GM12878 (cell line): Measurements from ENCODE around the gene SPIRE1. TPM values are rescaled to one million over a fixed set of nuclear protein-coding genes. Genes with fewer than 3 reads are reported as not detected.

ENCODE experiments used
- ATAC-seq: fragments of 200-7000 bp; cut with Tn5 transposase; 3 replicates; pipeline ENCODE4 v1.9.1; 2020; ENCODE audit warnings: mild to moderate bottlenecking, moderate library complexity
- BruUV-seq: library from RNA; stranded (reverse); fragments of 400-500 nt; replicated peaks from 2 replicates; lab custom pipeline; 2021; lab: Mats Ljungman, UMichigan
- CTCF ChIA-PET: fragments of 300-600 bp; sonication (Branson Sonifier 250); formaldehyde crosslinking; extraction: SDS; loops from one replicate; lab custom pipeline; 2021; ENCODE audit warnings: inconsistent platforms; lab: Yijun Ruan, JAX
- POLR2A ChIA-PET: fragments of 350-600 bp; formaldehyde crosslinking; extraction: SDS; loops from one replicate; lab custom pipeline; 2021; ENCODE audit warnings: inconsistent platforms; lab: Charles Lee
- RAD21 ChIA-PET: fragments of 300-600 bp; sonication (Branson Sonifier 250); formaldehyde crosslinking; loops from one replicate; lab custom pipeline; 2023; ENCODE audit warnings: antibody characterized with exemption; ENCODE audit not compliant: unreplicated experiment; lab: Charles Lee
- SMC1A ChIA-PET: fragments of 300-600 bp; sonication (Branson Sonifier 250); formaldehyde crosslinking; loops from one replicate; lab custom pipeline; 2023; ENCODE audit not compliant: unreplicated experiment, uncharacterized antibody; lab: Charles Lee
- DNase-seq: peaks from one replicate; pipeline ENCODE4 v3.0.0-alpha.2; 2011; ENCODE audit warnings: low read depth, low spot score
- FAIRE-seq: peaks from 3 replicates; lab custom pipeline; 2011; peaks lifted over from hg19 to GRCh38; lab: Jason Lieb, UNC
- H2AFZ ChIP-seq: 2 replicates; pipeline ENCODE4 v1.6.0; 2011; ENCODE audit warnings: low read depth, low read length, control low read depth; ENCODE audit not compliant: control insufficient read depth
- H3K27ac ChIP-seq: 2 replicates; pipeline ENCODE4 v1.5.1; 2011; ENCODE audit warnings: control low read depth; ENCODE audit not compliant: control insufficient read depth, insufficient read depth
- H3K27me3 ChIP-seq, 2 experiments: replicated peaks in 1 of 2; 2 replicates each; pipeline versions ENCODE4 v1.6.0 to v1.6.1; 2011; ENCODE audit warnings: low read length in 1 of 2; ENCODE audit not compliant: control insufficient read depth in 2 of 2, insufficient read depth in 2 of 2
- H3K36me3 ChIP-seq, 2 experiments: 2 replicates each; pipeline ENCODE4 v1.5.1; 2011; ENCODE audit warnings: low read length in 1 of 2; ENCODE audit not compliant: control insufficient read depth in 2 of 2, insufficient read depth in 2 of 2
- H3K4me1 ChIP-seq: 2 replicates; pipeline ENCODE4 v1.6.1; 2011; ENCODE audit warnings: mild to moderate bottlenecking, low read length, moderate library complexity, mixed read lengths; ENCODE audit not compliant: control insufficient read depth, insufficient read depth
- H3K4me2 ChIP-seq: 2 replicates; pipeline ENCODE4 v1.6.0; 2011; ENCODE audit warnings: control low read depth; ENCODE audit not compliant: control insufficient read depth, insufficient read depth
- H3K4me3 ChIP-seq: fragments of 200-600 bp; sonication (generic); 2 replicates; pipeline ENCODE4 v1.5.1; 2016
- H3K79me2 ChIP-seq: 2 replicates; pipeline ENCODE4 v1.6.0; 2011; ENCODE audit warnings: low read length; ENCODE audit not compliant: control insufficient read depth, insufficient read depth
- H3K9ac ChIP-seq: 2 replicates; pipeline ENCODE4 v1.8.0; 2011; ENCODE audit warnings: low read length, control low read depth, mixed read lengths; ENCODE audit not compliant: control insufficient read depth, insufficient read depth
- H3K9me3 ChIP-seq: replicated peaks from 3 replicates; pipeline ENCODE4 v1.5.1; 2011; ENCODE audit warnings: mild to moderate bottlenecking, low read length; ENCODE audit not compliant: control insufficient read depth, insufficient read depth
- H4K20me1 ChIP-seq: 2 replicates; pipeline ENCODE4 v1.6.0; 2011; ENCODE audit not compliant: control insufficient read depth, insufficient read depth
- ATF7 ChIP-seq: fragments of 450-650 bp; IDR thresholded peaks from 2 replicates; pipeline ENCODE4 v1.6.1; 2016; ENCODE audit warnings: low read depth, mild to moderate bottlenecking
- BACH1 ChIP-seq: fragments of 450-650 bp; IDR thresholded peaks from 2 replicates; pipeline ENCODE4 v1.6.1; 2017; ENCODE audit warnings: mild to moderate bottlenecking, borderline replicate concordance
- BHLHE40 ChIP-seq, 2 experiments: fragments of 450-650 bp in 1 of 2; IDR thresholded peaks; 2 replicates each; pipeline ENCODE4 v1.6.1; 2011 to 2017; ENCODE audit warnings: low read depth in 2 of 2, borderline replicate concordance in 1 of 2, improper control_type of control experiment in 1 of 2, low read length in 1 of 2, mild to moderate bottlenecking in 1 of 2
- CBX3 ChIP-seq: fragments of 200-600 bp; sonication (generic); IDR thresholded peaks from 2 replicates; pipeline ENCODE4 v1.6.1; 2016; ENCODE audit warnings: low read depth, borderline replicate concordance
- E2F4 ChIP-seq: IDR thresholded peaks from 2 replicates; pipeline ENCODE4 v1.6.1; 2012; ENCODE audit warnings: low read depth, low read length, improper control_type of control experiment
- EP300 ChIP-seq, 2 experiments: fragments of 150-350 bp in 1 of 2; IDR thresholded peaks; 2 replicates each; pipeline ENCODE4 v1.6.1; 2011 to 2012; ENCODE audit warnings: low read depth in 2 of 2, low read length in 2 of 2, borderline replicate concordance in 1 of 2, improper control_type of control experiment in 1 of 2, inconsistent platforms in 1 of 2; ENCODE audit not compliant: control insufficient read depth in 1 of 2
- IKZF2 ChIP-seq, 2 experiments: fragments of 450-650 bp; IDR thresholded peaks; 2 replicates each; pipeline ENCODE4 v1.6.1; 2017; ENCODE audit warnings: mild to moderate bottlenecking in 2 of 2, moderate library complexity in 2 of 2
- JUNB ChIP-seq: IDR thresholded peaks from 2 replicates; pipeline ENCODE4 v1.6.1; 2016; ENCODE audit warnings: antibody characterized with exemption, mild to moderate bottlenecking
- NR2F1 ChIP-seq: fragments of 450-650 bp; conservative IDR thresholded peaks from 2 replicates; pipeline ENCODE4 v1.6.1; 2017; ENCODE audit warnings: mild to moderate bottlenecking
- POLR2A ChIP-seq: IDR thresholded peaks from 2 replicates; pipeline ENCODE4 v1.6.1; 2011; ENCODE audit warnings: low read depth, mild to moderate bottlenecking, low read length
- RAD21 ChIP-seq: IDR thresholded peaks from 2 replicates; pipeline ENCODE4 v1.6.1; 2011; ENCODE audit warnings: mild to moderate bottlenecking, low read depth, low read length, moderate library complexity; ENCODE audit not compliant: insufficient read depth
- RCOR1 ChIP-seq: conservative IDR thresholded peaks from 2 replicates; pipeline ENCODE4 v1.6.1; 2012; ENCODE audit warnings: low read depth, low read length, improper control_type of control experiment
- RUNX3 ChIP-seq: IDR thresholded peaks from 2 replicates; pipeline ENCODE4 v1.6.1; 2012; ENCODE audit warnings: low read length, inconsistent platforms
- SMAD5 ChIP-seq: IDR thresholded peaks from 2 replicates; pipeline ENCODE4 v1.6.1; 2016; ENCODE audit warnings: antibody characterized with exemption, low read depth
- TBL1XR1 ChIP-seq: IDR thresholded peaks from 2 replicates; pipeline ENCODE4 v1.6.1; 2012; ENCODE audit warnings: low read depth, low read length, improper control_type of control experiment
- WGBS: methylation state at CpG from one replicate; pipeline ENCODE4 v1.1.6; 2016; ENCODE audit warnings: low lambda C conversion rate; ENCODE audit not compliant: insufficient replicate concordance, insufficient coverage; ENCODE audit errors: missing lambda C conversion rate; 5-methylcytosine and 5-hydroxymethylcytosine counted together
- in situ Hi-C: fragments of 300-500 bp; cut with MboI; formaldehyde crosslinking; loops from 9 replicates; pipeline ENCODE4 v1.14.3; 2018; ENCODE audit warnings: mixed read lengths
- intact Hi-C: fragments of 100-400 bp; cut with micrococcal nuclease; formaldehyde crosslinking; loops from one replicate; pipeline ENCODE4 v1.14.2; 2022; ENCODE audit not compliant: unreplicated experiment
- polyA plus RNA-seq, 11 experiments: library from polyadenylated mRNA; depleted of rRNA in 4 of 11; unstranded in 6 of 11; stranded (reverse) in 5 of 11; fragments of >200 nt; fragmentation: Nextera tagmentation in 4 of 11; fragmentation: Illumina TruSeq in 1 of 11; extraction: Ambion mirVana in 4 of 11; extraction: Trizol in 1 of 11; gene quantifications; 1 replicate in 1 of 11; 2 replicates in 10 of 11; pipeline versions ENCODE4 v1.2.1 to v1.2.3, GENCODE V29; 2011 to 2016; ENCODE audit warnings: inconsistent platforms in 2 of 11, missing spikeins in 2 of 11, low read depth in 1 of 11
- total RNA-seq, 4 experiments: library from RNA; depleted of rRNA in 3 of 4; stranded (reverse); fragments of >200 nt in 3 of 4; fragmentation: Illumina TruSeq in 1 of 4; extraction: Trizol in 1 of 4; gene quantifications; 2 replicates each; pipeline versions ENCODE4 v1.2.1 to v1.2.3, GENCODE V29; 2013 to 2021
- TF ChIP-seq, protein P1 (sequence below): fragments of 450-650 bp; IDR thresholded peaks from 2 replicates; pipeline ENCODE4 v1.6.1; 2016; ENCODE audit warnings: mild to moderate bottlenecking, moderate library complexity, borderline replicate concordance
- TF ChIP-seq, protein P2 (sequence below): fragments of 450-650 bp; formaldehyde crosslinking; IDR thresholded peaks from 2 replicates; pipeline ENCODE4 v1.4.0; 2022; ENCODE audit warnings: mild to moderate bottlenecking, moderate library complexity

SPIRE1 gene
- total and polyA plus RNA-seq, 10 of the 15 experiments (the other 5 are each of a cell fraction or from before 2014, with no cell fraction given), result 0.18 to 9.2 (median 4.3) TPM

- POLR2A ChIA-PET, result no interaction called here
- no peak overlapping the region for H3K27ac ChIP-seq
- H2AFZ ChIP-seq, result no peak overlapping the region
- no peaks in the 10 kb centered on the region for H3K79me2 ChIP-seq
- no peaks in the 10 kb centered on the region for H4K20me1 ChIP-seq
- intact Hi-C loops, result no loop called here
- RAD21 ChIA-PET, result no interaction called here
- H3K9me3 ChIP-seq, result no peaks in the 10 kb centered on the region
- no peak for ATAC-seq
- H3K27me3 ChIP-seq, result no peaks in the 10 kb centered on the region
- no peak for DNase-seq
- no peak overlapping the region for H3K4me3 ChIP-seq
- H3K4me1 ChIP-seq, result no peaks in the 10 kb centered on the region
- no peaks in the 10 kb centered on the region for H3K36me3 ChIP-seq
- in situ Hi-C loops, result no loop called here
- FAIRE-seq, result no peak
- SMC1A ChIA-PET, result no interaction called here
- 3% methylated on average over 1 of the region's 1 CpG for WGBS
- H3K9ac ChIP-seq, result no peak overlapping the region
- no peak overlapping the region for H3K4me2 ChIP-seq
- BruUV-seq, result no TSS peak
- CTCF ChIA-PET, result no interaction called here
- no peak for TF ChIP-seq ATF7
- TF ChIP-seq EP300 (IDR thresholded peaks at IDR 0.05; ENCODE audit: borderline replicate concordance in 1 of 2, control insufficient read depth in 1 of 2, low read depth in 2 of 2, low read length in 2 of 2), result no peak
- TF ChIP-seq, protein P1, sequence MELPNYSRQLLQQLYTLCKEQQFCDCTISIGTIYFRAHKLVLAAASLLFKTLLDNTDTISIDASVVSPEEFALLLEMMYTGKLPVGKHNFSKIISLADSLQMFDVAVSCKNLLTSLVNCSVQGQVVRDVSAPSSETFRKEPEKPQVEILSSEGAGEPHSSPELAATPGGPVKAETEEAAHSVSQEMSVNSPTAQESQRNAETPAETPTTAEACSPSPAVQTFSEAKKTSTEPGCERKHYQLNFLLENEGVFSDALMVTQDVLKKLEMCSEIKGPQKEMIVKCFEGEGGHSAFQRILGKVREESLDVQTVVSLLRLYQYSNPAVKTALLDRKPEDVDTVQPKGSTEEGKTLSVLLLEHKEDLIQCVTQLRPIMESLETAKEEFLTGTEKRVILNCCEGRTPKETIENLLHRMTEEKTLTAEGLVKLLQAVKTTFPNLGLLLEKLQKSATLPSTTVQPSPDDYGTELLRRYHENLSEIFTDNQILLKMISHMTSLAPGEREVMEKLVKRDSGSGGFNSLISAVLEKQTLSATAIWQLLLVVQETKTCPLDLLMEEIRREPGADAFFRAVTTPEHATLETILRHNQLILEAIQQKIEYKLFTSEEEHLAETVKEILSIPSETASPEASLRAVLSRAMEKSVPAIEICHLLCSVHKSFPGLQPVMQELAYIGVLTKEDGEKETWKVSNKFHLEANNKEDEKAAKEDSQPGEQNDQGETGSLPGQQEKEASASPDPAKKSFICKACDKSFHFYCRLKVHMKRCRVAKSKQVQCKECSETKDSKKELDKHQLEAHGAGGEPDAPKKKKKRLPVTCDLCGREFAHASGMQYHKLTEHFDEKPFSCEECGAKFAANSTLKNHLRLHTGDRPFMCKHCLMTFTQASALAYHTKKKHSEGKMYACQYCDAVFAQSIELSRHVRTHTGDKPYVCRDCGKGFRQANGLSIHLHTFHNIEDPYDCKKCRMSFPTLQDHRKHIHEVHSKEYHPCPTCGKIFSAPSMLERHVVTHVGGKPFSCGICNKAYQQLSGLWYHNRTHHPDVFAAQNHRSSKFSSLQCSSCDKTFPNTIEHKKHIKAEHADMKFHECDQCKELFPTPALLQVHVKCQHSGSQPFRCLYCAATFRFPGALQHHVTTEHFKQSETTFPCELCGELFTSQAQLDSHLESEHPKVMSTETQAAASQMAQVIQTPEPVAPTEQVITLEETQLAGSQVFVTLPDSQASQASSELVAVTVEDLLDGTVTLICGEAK, result no peak
- no peak for TF ChIP-seq NR2F1
- TF ChIP-seq RCOR1, result no peak
- no peak for TF ChIP-seq SMAD5
- TF ChIP-seq CBX3, result no peak
- TF ChIP-seq RAD21, result no peak
- TF ChIP-seq BHLHE40 (IDR thresholded peaks at IDR 0.05; ENCODE audit: borderline replicate concordance in 1 of 2, low read depth in 2 of 2, low read length in 1 of 2), result no peak
- no peak for TF ChIP-seq JUNB
- TF ChIP-seq RUNX3, result no peak
- TF ChIP-seq, protein P2, sequence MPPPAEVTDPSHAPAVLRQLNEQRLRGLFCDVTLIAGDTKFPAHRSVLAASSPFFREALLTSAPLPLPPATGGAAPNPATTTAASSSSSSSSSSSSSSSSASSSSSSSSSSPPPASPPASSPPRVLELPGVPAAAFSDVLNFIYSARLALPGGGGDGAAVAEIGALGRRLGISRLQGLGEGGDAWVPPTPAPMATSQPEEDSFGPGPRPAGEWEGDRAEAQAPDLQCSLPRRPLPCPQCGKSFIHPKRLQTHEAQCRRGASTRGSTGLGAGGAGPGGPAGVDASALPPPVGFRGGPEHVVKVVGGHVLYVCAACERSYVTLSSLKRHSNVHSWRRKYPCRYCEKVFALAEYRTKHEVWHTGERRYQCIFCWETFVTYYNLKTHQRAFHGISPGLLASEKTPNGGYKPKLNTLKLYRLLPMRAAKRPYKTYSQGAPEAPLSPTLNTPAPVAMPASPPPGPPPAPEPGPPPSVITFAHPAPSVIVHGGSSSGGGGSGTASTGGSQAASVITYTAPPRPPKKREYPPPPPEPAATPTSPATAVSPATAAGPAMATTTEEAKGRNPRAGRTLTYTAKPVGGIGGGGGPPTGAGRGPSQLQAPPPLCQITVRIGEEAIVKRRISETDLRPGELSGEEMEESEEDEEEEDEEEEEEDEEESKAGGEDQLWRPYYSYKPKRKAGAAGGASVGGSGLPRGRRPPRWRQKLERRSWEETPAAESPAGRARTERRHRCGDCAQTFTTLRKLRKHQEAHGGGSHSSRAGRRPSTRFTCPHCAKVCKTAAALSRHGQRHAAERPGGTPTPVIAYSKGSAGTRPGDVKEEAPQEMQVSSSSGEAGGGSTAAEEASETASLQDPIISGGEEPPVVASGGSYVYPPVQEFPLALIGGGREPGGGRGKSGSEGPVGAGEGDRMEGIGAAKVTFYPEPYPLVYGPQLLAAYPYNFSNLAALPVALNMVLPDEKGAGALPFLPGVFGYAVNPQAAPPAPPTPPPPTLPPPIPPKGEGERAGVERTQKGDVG, result no peak
- TF ChIP-seq BACH1, result no peak
- TF ChIP-seq TBL1XR1, result no peak
- TF ChIP-seq E2F4, result no peak
- TF ChIP-seq IKZF2 (IDR thresholded peaks at IDR 0.05), result no peak
- no peak for TF ChIP-seq POLR2A
Observed at GRCh38 chr18:12608301-12608700, 49.6 kb downstream of the SPIRE1 start.
